Upper lobe of left lung (tissue), 6 donors: ENCODE results near the gene ATXN7. TPM values are rescaled to one million over a fixed set of nuclear protein-coding genes. Genes with fewer than 3 reads are reported as not detected.

ENCODE experiments used
- ATAC-seq, 2 donors: fragments of 200-7000 bp; cut with Tn5 transposase; one replicate each; pipeline ENCODE4 v1.9.1; 2022; ENCODE audit warnings: mild to moderate bottlenecking in 2 of 2, moderate library complexity in 2 of 2; ENCODE audit not compliant: low FRiP score in 2 of 2
- DNase-seq, 2 donors: peaks; one replicate each; pipeline ENCODE4 v3.0.0-alpha.2; 2019 to 2020
- H3K27ac ChIP-seq, 4 donors: fragments of 200-600 bp; sonication (generic); one replicate each; pipeline ENCODE4 v1.5.1; 2016 to 2019
- H3K27me3 ChIP-seq, 4 donors: fragments of 200-600 bp; sonication (generic); one replicate each; pipeline ENCODE4 v1.5.1; 2017 to 2019
- H3K36me3 ChIP-seq, 4 donors: fragments of 200-600 bp; sonication (generic); one replicate each; pipeline ENCODE4 v1.5.1; 2016 to 2019
- H3K4me1 ChIP-seq, 4 donors: fragments of 200-600 bp; sonication (generic); one replicate each; pipeline ENCODE4 v1.5.1; 2018 to 2019
- H3K4me3 ChIP-seq, 4 donors: fragments of 200-600 bp; sonication (generic); one replicate each; pipeline ENCODE4 v1.5.1; 2017 to 2019; ENCODE audit warnings: mild to moderate bottlenecking in 2 of 4, moderate library complexity in 1 of 4
- H3K9me3 ChIP-seq, 4 donors: fragments of 200-600 bp; sonication (generic); one replicate each; pipeline ENCODE4 v1.5.1; 2018 to 2019
- EP300 ChIP-seq, 4 donors: sonication (generic); formaldehyde crosslinking; IDR thresholded peaks; one replicate each; pipeline ENCODE4 v1.5.1; 2017; ENCODE audit warnings: antibody characterized with exemption in 4 of 4, control low read depth in 2 of 4
- POLR2A ChIP-seq, 4 donors: fragments of 450-650 bp; IDR thresholded peaks; one replicate each; pipeline ENCODE4 v1.5.1; 2016 to 2017; ENCODE audit warnings: antibody characterized with exemption in 4 of 4, mild to moderate bottlenecking in 2 of 4
- POLR2AphosphoS5 ChIP-seq, 2 donors: sonication (generic); formaldehyde crosslinking; IDR thresholded peaks; one replicate each; pipeline ENCODE4 v1.5.1; 2017; ENCODE audit warnings: antibody characterized with exemption in 2 of 2
- WGBS, 2 donors: methylation state at CpG; one replicate each; pipeline ENCODE4 v1.1.5; 2017 to 2018; 5-methylcytosine and 5-hydroxymethylcytosine counted together
- total RNA-seq, 6 donors: library from RNA; depleted of rRNA in 4 of 6; stranded (reverse); fragments of >200 nt in 4 of 6; gene quantifications; one replicate each; pipeline versions ENCODE4 v1.1.0 to v1.2.1, GENCODE V29; 2016 to 2021
- TF ChIP-seq, protein P1 (sequence below), 6 experiments: fragments of 450-650 bp in 4 of 6; fragments of 200-600 bp in 2 of 6; sonication (generic) in 2 of 6; IDR thresholded peaks; one replicate each; pipeline ENCODE4 v1.5.1; 2016 to 2019; ENCODE audit warnings: antibody characterized with exemption in 6 of 6
- donor health status: DM: no; HTN: no; CAD: no; lungs with moderate emphysema.
- donor health status: DM: no; HTN: yes; CAD: no; lungs with severe emphysema.

Gene ATXN7
- total RNA-seq, 6 donors from 2014 or later = 29.5 to 83.8 (median 42.3) TPM

DNA sequence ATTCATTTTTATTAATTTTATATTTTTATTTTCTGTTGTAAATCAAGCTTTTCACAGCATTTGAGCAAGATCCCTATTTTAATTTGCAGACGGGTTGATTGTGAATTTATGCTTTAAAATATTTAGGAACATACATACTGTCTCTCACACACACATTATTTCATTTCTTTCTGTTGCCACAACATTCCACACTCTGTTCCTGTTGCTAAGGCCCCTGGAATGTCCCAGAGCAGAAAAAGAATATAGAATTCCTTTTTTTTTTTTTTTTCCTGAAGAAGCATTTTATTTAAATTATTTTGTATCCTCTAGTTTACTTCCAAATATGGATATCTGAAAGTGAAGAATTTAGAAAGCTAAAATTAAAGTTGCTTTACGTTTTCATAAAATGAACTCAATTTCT is 85.3 kb downstream of the ATXN7 start:
- DNase-seq (no peak), ATAC-seq (no peak)
- Histone ChIP-seq H3K4me1 (peaks cover 14 to 35% (median 27%) of the 10 kb centered on the region in 4 donors), H3K27ac (no peak overlapping the region), H3K4me3 (no peak overlapping the region), H3K27me3 (no peaks in the 10 kb centered on the region), H3K9me3 (no peaks in the 10 kb centered on the region), H3K36me3 (peaks cover 0 to 11% (median under 1%) of the 10 kb centered on the region in 4 donors)
- TF ChIP-seq, protein P1, sequence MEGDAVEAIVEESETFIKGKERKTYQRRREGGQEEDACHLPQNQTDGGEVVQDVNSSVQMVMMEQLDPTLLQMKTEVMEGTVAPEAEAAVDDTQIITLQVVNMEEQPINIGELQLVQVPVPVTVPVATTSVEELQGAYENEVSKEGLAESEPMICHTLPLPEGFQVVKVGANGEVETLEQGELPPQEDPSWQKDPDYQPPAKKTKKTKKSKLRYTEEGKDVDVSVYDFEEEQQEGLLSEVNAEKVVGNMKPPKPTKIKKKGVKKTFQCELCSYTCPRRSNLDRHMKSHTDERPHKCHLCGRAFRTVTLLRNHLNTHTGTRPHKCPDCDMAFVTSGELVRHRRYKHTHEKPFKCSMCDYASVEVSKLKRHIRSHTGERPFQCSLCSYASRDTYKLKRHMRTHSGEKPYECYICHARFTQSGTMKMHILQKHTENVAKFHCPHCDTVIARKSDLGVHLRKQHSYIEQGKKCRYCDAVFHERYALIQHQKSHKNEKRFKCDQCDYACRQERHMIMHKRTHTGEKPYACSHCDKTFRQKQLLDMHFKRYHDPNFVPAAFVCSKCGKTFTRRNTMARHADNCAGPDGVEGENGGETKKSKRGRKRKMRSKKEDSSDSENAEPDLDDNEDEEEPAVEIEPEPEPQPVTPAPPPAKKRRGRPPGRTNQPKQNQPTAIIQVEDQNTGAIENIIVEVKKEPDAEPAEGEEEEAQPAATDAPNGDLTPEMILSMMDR (IDR thresholded peaks at IDR 0.05) = no peak
- TF ChIP-seq POLR2AphosphoS5 (IDR thresholded peaks at IDR 0.05) = no peak
- no peak for TF ChIP-seq POLR2A (IDR thresholded peaks at IDR 0.05)
- no peak for TF ChIP-seq EP300 (IDR thresholded peaks at IDR 0.05)
- WGBS, 2 donors = 77 to 86% methylated on average over 2 of the region's 2 CpGs

DNA sequence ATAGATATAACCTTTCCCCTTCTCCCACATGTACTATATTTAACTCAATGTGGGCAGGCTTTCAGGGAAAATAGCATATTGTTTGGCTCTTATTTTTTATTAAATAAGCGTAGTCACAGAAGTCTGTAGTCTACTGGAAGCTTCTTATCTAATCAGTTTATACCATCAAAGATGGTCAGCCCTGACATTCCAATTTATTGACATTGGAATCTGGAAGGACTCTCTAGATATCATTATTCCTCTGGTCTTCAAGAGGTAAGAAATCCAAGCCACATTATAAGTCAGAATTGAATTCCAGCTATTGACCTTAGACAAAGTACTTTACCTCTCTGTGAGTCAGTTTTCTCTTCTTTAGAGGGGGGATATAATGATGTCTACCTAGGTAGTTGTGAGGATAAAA is 87.0 kb downstream of the ATXN7 start:
- H3K4me1 ChIP-seq = peaks cover 12 to 28% (median 18%) of the 10 kb centered on the region in 4 donors
- WGBS, 2 donors = 57 to 73% methylated on average over 1 of the region's 1 CpG

DNA sequence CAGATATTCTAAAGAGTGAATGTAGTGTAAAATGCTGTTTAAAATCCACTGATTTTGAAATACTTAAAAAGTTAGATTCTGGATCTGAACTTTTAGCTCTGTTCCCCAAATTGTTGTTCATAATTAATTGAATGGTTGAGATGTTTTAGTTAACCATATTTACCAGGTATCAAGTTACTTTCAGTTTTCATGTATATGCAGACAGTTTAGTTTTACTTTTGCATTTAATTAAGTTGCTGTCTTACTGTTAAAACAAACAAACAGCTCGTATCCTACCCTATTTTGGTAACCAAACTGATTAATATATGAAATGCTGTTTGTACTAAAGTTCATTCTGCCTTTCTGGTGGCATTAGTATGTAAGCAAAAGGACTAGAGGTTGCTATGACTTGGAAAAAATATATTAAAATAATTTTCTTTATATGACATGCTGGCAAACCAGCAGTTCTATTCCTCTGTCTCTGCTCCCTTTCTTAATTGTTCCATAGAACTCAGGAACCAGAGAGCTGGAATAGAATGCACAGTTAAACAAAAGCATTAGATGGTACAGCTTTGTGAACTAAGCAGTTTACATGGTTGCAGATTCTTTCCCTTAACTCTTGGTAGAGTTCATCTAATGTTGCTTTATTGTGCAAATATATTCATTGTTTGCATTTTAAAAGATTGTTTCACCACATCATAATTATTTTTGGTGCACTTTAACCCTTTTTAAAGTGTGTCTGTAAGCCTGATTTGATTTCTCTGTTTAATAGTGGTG is 88.0 kb downstream of the ATXN7 start:
- TF ChIP-seq EP300 (IDR thresholded peaks at IDR 0.05) (no peak), POLR2AphosphoS5 (IDR thresholded peaks at IDR 0.05) (no peak), POLR2A (IDR thresholded peaks at IDR 0.05) (no peak)
- TF ChIP-seq, protein P1 (IDR thresholded peaks at IDR 0.05) = no peak
- ATAC-seq (no peak), DNase-seq (no peak)
- Histone ChIP-seq H3K9me3 (no peaks in the 10 kb centered on the region), H3K4me1 (peaks cover 7 to 26% (median 16%) of the 10 kb centered on the region in 4 donors), H3K27ac (no peak overlapping the region), H3K27me3 (no peaks in the 10 kb centered on the region), H3K4me3 (no peak overlapping the region), H3K36me3 (peaks cover 0 to 21% (median 0%) of the 10 kb centered on the region in 4 donors)
- WGBS, 2 donors = 29 to 35% methylated on average over 1 of the region's 1 CpG

More for the DNA sequence above, 87.0 kb downstream of the ATXN7 start:
- Histone ChIP-seq H3K4me3 (no peak overlapping the region), H3K27me3 (no peaks in the 10 kb centered on the region), H3K27ac (peak overlapping the region in 1 of 4 donors; percentile 8), H3K9me3 (no peaks in the 10 kb centered on the region), H3K36me3 (peaks cover 0 to 19% (median 0%) of the 10 kb centered on the region in 4 donors)
- ATAC-seq (no peak), DNase-seq (no peak)
- TF ChIP-seq, protein P1 (IDR thresholded peaks at IDR 0.05) = no peak
- TF ChIP-seq EP300 (IDR thresholded peaks at IDR 0.05) (no peak), POLR2AphosphoS5 (IDR thresholded peaks at IDR 0.05) (no peak), POLR2A (IDR thresholded peaks at IDR 0.05) (no peak)

DNA sequence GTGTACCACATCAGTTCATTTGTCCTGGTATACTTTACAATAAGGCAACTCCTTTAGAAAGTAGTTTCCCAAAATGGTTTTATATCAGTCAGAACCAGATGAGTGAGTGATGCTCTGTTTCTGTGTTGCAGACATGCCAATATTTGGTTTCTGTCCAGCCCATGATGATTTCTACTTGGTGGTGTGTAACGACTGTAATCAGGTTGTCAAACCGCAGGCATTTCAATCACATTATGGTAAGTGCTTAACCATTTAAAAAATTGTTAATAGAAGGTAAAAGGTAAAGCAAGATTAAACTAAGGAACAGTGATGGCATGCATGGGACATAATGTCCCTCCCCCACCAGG is 88.6 kb downstream of the ATXN7 start:
- Histone ChIP-seq H3K4me3 (no peak overlapping the region), H3K36me3 (peaks cover 0 to 21% (median 0%) of the 10 kb centered on the region in 4 donors), H3K9me3 (no peaks in the 10 kb centered on the region), H3K27ac (no peak overlapping the region), H3K4me1 (peaks cover 7 to 26% (median 16%) of the 10 kb centered on the region in 4 donors), H3K27me3 (no peaks in the 10 kb centered on the region)
- no peak for ATAC-seq
- 74 to 75% methylated on average over 2 of the region's 2 CpGs for WGBS, 2 donors
- no peak for DNase-seq
- TF ChIP-seq, protein P1 (IDR thresholded peaks at IDR 0.05) = no peak
- no peak for TF ChIP-seq POLR2A (IDR thresholded peaks at IDR 0.05)
- TF ChIP-seq EP300 (IDR thresholded peaks at IDR 0.05) = no peak
- TF ChIP-seq POLR2AphosphoS5 (IDR thresholded peaks at IDR 0.05) = no peak
